Spleen (tissue), 7 donors: ENCODE measurements around the gene GTF3C5.

Experiments
- POLR2AphosphoS5 ChIP-seq, 3 donors: sonication (generic); formaldehyde crosslinking; IDR thresholded peaks; one replicate each; pipeline ENCODE4 v1.5.1; 2017; ENCODE audit warnings: antibody characterized with exemption in 3 of 3
- TF ChIP-seq, protein P1 (sequence below), 11 experiments: fragments of 200-600 bp in 7 of 11; fragments of 450-650 bp in 4 of 11; sonication (generic) in 4 of 11; IDR thresholded peaks in 8 of 11; conservative IDR thresholded peaks in 3 of 11; 1 replicate in 7 of 11; 2 replicates in 4 of 11; pipeline versions ENCODE4 v1.4.0 to v1.8.0; 2016 to 2021; ENCODE audit warnings: antibody characterized with exemption in 11 of 11, inconsistent platforms in 4 of 11, mild to moderate bottlenecking in 1 of 11
- donor health status: DM: no; HTN: no; CAD: no; lungs with moderate emphysema.
- donor health status: DM: no; HTN: no; CAD: no.
- donor health status: DM: no; HTN: no; CAD: no.

DNA sequence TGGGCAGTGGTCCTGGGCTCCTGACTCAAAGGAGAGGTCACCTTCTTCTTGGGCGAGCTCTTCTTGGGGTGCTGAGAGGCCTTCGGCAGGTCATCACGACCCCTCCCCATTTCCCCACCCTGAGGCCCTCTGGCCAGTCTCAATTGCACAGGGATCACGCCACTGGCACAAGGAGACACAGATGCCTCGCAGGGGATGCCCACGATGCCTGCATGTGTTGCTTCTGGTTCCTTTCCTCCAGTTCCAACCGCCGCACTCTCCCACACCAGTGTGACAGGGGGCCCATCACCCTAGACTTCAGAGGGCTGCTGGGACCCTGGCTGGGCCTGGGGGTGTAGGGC, 32.3 kb downstream of the GTF3C5 start:
- TF ChIP-seq, protein P1, sequence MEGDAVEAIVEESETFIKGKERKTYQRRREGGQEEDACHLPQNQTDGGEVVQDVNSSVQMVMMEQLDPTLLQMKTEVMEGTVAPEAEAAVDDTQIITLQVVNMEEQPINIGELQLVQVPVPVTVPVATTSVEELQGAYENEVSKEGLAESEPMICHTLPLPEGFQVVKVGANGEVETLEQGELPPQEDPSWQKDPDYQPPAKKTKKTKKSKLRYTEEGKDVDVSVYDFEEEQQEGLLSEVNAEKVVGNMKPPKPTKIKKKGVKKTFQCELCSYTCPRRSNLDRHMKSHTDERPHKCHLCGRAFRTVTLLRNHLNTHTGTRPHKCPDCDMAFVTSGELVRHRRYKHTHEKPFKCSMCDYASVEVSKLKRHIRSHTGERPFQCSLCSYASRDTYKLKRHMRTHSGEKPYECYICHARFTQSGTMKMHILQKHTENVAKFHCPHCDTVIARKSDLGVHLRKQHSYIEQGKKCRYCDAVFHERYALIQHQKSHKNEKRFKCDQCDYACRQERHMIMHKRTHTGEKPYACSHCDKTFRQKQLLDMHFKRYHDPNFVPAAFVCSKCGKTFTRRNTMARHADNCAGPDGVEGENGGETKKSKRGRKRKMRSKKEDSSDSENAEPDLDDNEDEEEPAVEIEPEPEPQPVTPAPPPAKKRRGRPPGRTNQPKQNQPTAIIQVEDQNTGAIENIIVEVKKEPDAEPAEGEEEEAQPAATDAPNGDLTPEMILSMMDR (IDR thresholded peaks at IDR 0.05 in 8 of 11, conservative IDR thresholded peaks at IDR 0.05 in 3 of 11): no peak
- no peak for TF ChIP-seq POLR2AphosphoS5 (IDR thresholded peaks at IDR 0.05)
